Gastroesophageal sphincter (tissue), 4 donors: ENCODE results near the gene NSMCE1. TPM values are rescaled to one million over a fixed set of nuclear protein-coding genes. Genes with fewer than 3 reads are reported as not detected.
A peak's percentile ranks its signal among the peaks of the same experiment; 100 is the strongest.

ENCODE experiments used
- ATAC-seq: fragments of 150-250 bp; one replicate; pipeline ENCODE4 v1.9.1; 2016; ENCODE audit warnings: mild to moderate bottlenecking, moderate library complexity
- H3K27ac ChIP-seq, 4 donors: fragments of 200-600 bp; sonication (generic) in 3 of 4; 1 replicate in 3 of 4; 2 replicates in 1 of 4; pipeline ENCODE4 v1.5.1; 2016 to 2019
- H3K27me3 ChIP-seq: fragments of 200-600 bp; sonication (generic); one replicate; pipeline ENCODE4 v1.5.1; 2019
- H3K36me3 ChIP-seq, 2 donors: fragments of 200-600 bp; sonication (generic); one replicate each; pipeline ENCODE4 v1.5.1; 2019; ENCODE audit warnings: control low read depth in 1 of 2
- H3K4me1 ChIP-seq, 3 donors: fragments of 200-600 bp; sonication (generic); 1 replicate in 2 of 3; 2 replicates in 1 of 3; pipeline ENCODE4 v1.5.1; 2016 to 2019; ENCODE audit warnings: control low read depth in 2 of 3
- H3K4me3 ChIP-seq, 2 donors: fragments of 200-600 bp; sonication (generic); one replicate each; pipeline ENCODE4 v1.5.1; 2019; ENCODE audit warnings: mild to moderate bottlenecking in 1 of 2, moderate library complexity in 1 of 2
- H3K9me3 ChIP-seq, 3 donors: fragments of 200-600 bp; sonication (generic); one replicate each; pipeline ENCODE4 v1.5.1; 2017 to 2019; ENCODE audit warnings: control low read depth in 2 of 3
- CTCF ChIP-seq, 4 experiments: fragments of 200-600 bp in 2 of 4; fragments of 450-650 bp in 2 of 4; sonication (generic) in 1 of 4; IDR thresholded peaks; one replicate each; pipeline ENCODE4 v1.5.1; 2017 to 2019; ENCODE audit warnings: antibody characterized with exemption in 4 of 4, mild to moderate bottlenecking in 2 of 4, moderate library complexity in 2 of 4
- EP300 ChIP-seq: sonication (generic); formaldehyde crosslinking; IDR thresholded peaks from one replicate; pipeline ENCODE4 v1.6.1; 2017; ENCODE audit warnings: antibody characterized with exemption, mild to moderate bottlenecking
- POLR2A ChIP-seq, 2 donors: fragments of 450-650 bp; IDR thresholded peaks; one replicate each; pipeline ENCODE4 v1.6.1; 2017; ENCODE audit warnings: antibody characterized with exemption in 2 of 2, mild to moderate bottlenecking in 2 of 2, moderate library complexity in 1 of 2
- POLR2AphosphoS5 ChIP-seq: sonication (generic); formaldehyde crosslinking; IDR thresholded peaks from one replicate; pipeline ENCODE4 v1.6.1; 2017; ENCODE audit warnings: antibody characterized with exemption
- WGBS, 2 donors: methylation state at CpG; one replicate each; pipeline ENCODE4 v1.1.5; 2018; ENCODE audit warnings: low coverage in 1 of 2; 5-methylcytosine and 5-hydroxymethylcytosine counted together
- total RNA-seq, 4 donors: library from RNA; depleted of rRNA; stranded (reverse); fragments of >200 nt; gene quantifications; one replicate each; pipeline ENCODE4 v1.1.0, GENCODE V29; 2016

Gene NSMCE1
- total RNA-seq, 4 donors from 2014 or later, result 48.4 to 66.0 (median 63.3) TPM

DNA sequence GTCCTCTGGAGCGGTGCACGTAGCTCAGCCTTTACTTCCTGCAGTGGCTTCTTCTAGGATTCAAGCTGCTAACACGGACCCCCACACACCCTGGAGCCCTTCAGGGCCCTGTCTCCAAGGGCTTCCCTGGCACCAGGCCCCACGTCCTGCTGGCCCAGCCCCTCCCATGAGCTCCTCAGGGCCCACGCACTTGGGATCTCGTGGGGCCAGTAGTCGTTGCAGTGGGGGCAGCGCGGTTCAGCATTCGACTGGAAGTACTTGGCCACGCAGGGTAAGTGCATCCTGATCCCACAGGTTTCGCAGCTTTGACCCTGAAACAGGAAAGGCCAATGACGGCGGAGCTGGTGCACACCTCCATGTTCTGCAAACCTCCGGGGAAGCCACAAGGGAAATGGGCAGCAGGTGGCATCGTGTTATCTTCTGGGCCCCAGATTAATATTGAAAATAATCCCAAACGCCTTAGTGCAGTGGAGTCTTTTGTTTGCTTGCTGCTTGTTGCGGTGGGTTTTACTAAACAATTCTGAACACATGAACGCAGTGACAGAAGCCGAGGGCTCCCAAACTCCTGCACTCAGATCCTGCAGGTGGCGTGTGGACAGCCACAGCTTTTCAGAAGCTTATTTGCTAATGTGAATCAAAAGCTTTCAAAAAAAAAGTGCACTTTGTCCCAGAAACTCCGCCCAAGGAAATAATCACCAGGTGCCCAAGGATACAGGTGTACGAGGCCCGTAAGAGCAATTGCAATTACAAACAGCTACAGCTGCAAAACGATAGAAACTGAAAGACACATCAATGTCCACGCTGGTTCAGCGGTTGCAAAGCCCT, 42.8 kb downstream of the NSMCE1 start:
- Histone ChIP-seq H3K27me3 (no peaks in the 10 kb centered on the region), H3K9me3 (no peaks in the 10 kb centered on the region), H3K4me1 (peaks cover 0 to 49% (median 0%) of the 10 kb centered on the region in 3 donors), H3K27ac (no peak overlapping the region), H3K36me3 (peaks cover 0 to 57% of the 10 kb centered on the region in 2 donors), H3K4me3 (no peak overlapping the region)
- ATAC-seq, result no peak
- TF ChIP-seq CTCF (IDR thresholded peaks at IDR 0.05), result no peak
- TF ChIP-seq EP300, result no peak
- TF ChIP-seq POLR2AphosphoS5, result no peak
- no peak for TF ChIP-seq POLR2A (IDR thresholded peaks at IDR 0.05)
- 82 to 84% methylated on average over 12 to 15 of the region's 27 CpGs for WGBS, 2 donors

GRCh38 chr16:27224741-27225300, 43.8 kb downstream of the NSMCE1 start:
- ATAC-seq, result no peak
- H3K9me3 ChIP-seq, result no peaks in the 10 kb centered on the region
- H3K36me3 ChIP-seq, result peaks cover 0 to 54% of the 10 kb centered on the region in 2 donors
- peaks cover 0 to 39% (median 0%) of the 10 kb centered on the region in 3 donors for H3K4me1 ChIP-seq
- 67% methylated on average over 1 of the region's 19 CpGs; no CpG with 5 or more reads in 1 of the 2 donors for WGBS, 2 donors
- TF ChIP-seq POLR2AphosphoS5 (no peak), POLR2A (IDR thresholded peaks at IDR 0.05) (no peak), CTCF (IDR thresholded peaks at IDR 0.05) (no peak)
- H3K27me3 ChIP-seq, result no peaks in the 10 kb centered on the region
- H3K27ac ChIP-seq, result no peak overlapping the region
- H3K4me3 ChIP-seq, result no peak overlapping the region

DNA sequence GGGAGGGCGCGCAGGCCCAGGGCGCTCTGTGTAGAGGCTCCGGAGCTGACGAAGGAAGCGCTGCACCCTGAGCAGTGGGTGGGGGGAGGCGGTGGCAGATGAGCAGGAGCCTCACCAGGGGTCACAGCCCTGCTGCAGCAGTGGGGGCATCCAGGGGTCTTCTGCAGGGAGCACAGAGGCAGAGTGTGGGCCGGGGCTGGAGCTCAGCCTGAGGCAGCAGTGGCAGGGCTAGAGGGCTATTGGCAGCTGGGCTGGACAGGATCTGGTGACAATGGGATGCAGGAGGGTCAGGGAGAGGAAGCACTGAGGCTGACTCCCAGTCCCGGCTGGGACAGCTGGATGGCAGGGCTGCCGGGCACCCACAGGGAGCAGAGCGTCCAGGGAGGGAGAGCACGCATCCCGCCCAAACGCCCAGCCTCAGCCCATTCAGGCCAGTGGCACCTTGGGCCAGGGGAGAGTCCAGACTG, 44.3 kb downstream of the NSMCE1 start:
- no peak overlapping the region for H3K4me3 ChIP-seq
- WGBS, 2 donors, result 93 to 95% methylated on average over 4 to 6 of the region's 14 CpGs
- H3K9me3 ChIP-seq, result no peaks in the 10 kb centered on the region
- peaks cover 0 to 34% (median 0%) of the 10 kb centered on the region in 3 donors for H3K4me1 ChIP-seq
- H3K27ac ChIP-seq, result no peak overlapping the region
- no peak for ATAC-seq
- TF ChIP-seq CTCF (IDR thresholded peaks at IDR 0.05) (no peak), EP300 (no peak), POLR2A (IDR thresholded peaks at IDR 0.05) (no peak), POLR2AphosphoS5 (no peak)
- H3K36me3 ChIP-seq, result peaks cover 0 to 54% of the 10 kb centered on the region in 2 donors
- H3K27me3 ChIP-seq, result no peaks in the 10 kb centered on the region

DNA sequence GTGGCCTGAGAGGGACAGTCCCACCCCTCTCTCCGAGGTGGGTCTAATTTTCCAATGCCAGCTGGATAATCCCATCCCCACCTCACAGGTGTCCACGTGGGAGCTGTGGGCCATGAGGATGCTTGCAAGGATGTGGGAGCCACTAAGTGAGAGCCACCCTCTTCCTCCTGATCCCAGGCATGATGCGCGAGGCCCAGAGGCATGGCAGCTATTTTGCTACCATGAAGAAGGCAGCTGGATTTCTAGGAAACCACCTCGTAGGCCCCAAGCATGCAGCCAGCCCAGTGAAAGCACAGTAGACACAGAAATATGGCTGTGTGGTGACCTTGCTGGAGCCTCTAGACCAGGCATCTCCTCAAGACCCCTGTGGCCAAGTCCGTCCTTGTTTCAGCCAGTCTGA, 44.9 kb downstream of the NSMCE1 start:
- H3K9me3 ChIP-seq, result no peaks in the 10 kb centered on the region
- no peaks in the 10 kb centered on the region for H3K27me3 ChIP-seq
- ATAC-seq, result no peak
- peaks cover 0 to 28% (median 0%) of the 10 kb centered on the region in 3 donors for H3K4me1 ChIP-seq
- WGBS, 2 donors, result 67% methylated on average over 2 of the region's 6 CpGs; no CpG with 5 or more reads in 1 of the 2 donors
- peak overlapping the region in 3 of 4 donors; percentile 81 to 87 (median 82) for H3K27ac ChIP-seq
- TF ChIP-seq POLR2AphosphoS5, result no peak
- TF ChIP-seq CTCF (IDR thresholded peaks at IDR 0.05), result no peak
- TF ChIP-seq POLR2A (IDR thresholded peaks at IDR 0.05), result no peak
- no peak for TF ChIP-seq EP300
- H3K4me3 ChIP-seq, result no peak overlapping the region
- peaks cover 0 to 60% of the 10 kb centered on the region in 2 donors for H3K36me3 ChIP-seq
